Kasumi-1 (cell line): Measurements from ENCODE around the gene DAB1.

Experiments used
- DNase-seq, 2 experiments: peaks; one replicate each; lab custom pipeline; 2025; lab: John Stamatoyannopoulos, UW

Gene DAB1

GRCh38 chr1:57411262-57411661 lies 12.6 kb downstream of the DAB1 start:
- no peak for DNase-seq

DNA sequence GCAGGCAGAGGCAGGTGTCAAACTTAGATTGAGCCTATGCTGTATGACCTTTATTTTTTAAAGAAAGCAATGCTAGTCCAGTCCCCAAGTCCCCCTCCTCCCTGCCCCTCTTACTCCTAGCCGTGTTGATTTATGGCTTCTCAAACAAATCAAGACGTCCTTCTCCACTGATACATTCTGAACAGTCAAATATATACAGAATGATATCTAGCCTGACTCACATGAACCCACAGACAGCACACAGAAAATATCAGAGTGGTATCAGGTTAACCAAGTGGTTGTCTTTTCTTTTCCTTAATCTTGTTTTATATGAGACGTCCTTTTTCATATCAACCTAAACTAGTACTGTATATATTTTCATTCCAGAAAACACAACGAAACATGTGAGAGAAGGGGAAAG lies 13.4 kb downstream of the DAB1 start:
- no peak for DNase-seq

DNA sequence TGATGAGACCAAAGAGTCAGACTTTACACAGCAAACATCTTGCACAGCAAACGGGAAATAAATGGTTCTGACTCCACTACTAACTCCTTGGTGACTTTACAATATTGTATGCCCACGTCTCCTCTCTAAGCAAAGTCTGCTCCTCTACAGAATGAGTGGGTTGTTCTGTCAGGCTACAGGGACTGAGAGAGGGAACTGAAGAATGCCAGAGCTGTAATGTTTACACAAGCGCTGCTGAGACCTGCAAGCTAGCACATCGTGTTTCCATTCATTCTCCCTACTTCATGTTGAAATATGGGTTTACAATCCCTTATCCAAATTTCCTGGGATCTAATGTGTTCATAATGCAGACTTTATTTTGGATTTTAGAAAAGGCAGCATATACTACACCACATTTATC lies 15.9 kb downstream of the DAB1 start:
- no peak for DNase-seq

DNA sequence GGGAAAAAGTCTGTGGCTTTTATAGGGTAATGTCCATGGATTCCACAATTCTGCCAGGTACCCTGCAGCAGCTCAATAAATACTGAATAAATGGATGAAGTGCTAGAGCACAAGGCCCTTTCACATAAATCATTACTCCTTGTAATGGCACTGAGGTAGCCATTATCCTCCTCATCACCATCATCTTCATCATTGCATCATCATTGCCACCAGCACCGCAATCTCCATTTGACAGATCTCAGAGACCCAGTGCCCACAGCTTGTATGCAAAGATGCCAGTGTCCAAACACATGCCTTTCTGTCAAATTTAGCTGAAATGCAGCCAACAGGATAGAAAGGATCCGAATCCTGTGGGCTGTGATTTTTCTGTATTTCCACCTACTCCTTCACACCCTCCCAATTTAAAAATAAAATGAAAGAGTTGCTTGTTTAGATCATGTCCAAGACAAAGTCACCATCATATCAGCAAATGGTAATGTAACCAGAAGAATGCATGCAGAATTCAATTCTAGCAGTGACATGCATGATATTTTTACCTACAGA lies 17.4 kb downstream of the DAB1 start:
- no peak for DNase-seq

- no peak for DNase-seq
Observed at GRCh38 chr1:57404884-57405283, 19.0 kb downstream of the DAB1 start.

DNA sequence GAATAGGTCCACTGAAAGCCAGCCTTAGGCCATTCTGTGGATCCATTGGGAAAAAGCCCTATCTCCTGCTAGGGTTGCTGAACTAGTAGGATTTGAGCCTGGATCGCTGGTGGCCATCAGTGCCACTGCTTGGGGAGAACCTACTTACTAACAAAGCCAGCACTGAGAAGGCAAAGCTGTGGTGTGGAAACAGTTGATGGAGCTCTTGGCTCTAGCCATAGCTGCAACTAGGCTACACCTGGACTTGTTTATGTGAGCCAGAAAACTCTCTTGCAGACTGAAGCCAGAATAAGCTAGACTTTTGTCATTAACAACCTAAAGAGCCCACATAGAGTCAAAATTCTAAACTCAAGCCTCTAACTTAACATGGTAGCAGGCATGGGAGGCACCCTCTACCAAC lies 20.7 kb downstream of the DAB1 start:
- DNase-seq: no peak

- DNase-seq: no peak
Observed at GRCh38 chr1:57401671-57402070, 22.2 kb downstream of the DAB1 start.

GRCh38 chr1:57400048-57400447 lies 23.8 kb downstream of the DAB1 start:
- DNase-seq: no peak

DNA sequence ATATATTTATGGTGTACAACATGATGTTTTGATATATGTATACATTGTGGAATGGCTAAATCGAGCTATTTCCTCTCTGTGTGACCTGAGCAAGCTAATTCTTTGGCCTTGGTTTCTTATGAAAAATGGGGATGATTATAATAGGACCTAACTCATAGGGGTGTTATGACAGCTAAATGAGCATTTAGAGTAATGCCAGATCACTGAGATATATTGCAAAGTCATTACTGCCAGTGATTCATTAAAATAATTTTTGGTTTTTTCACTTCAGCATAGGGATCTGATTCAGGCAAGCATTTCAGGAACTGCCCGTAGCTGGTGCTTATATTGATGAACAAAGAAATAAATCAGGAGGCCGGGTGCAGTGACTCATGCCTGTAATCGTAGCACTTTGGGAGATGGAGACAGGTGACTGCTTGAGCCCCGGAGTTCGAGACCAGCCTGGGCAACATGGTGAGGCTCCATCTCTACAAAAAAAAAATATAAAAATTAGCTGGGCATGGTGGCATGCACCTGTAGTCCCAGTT lies 30.7 kb downstream of the DAB1 start:
- DNase-seq: no peak

GRCh38 chr1:57385336-57385735 lies 38.5 kb downstream of the DAB1 start:
- DNase-seq: no peak

- DNase-seq: no peak
Observed at GRCh38 chr1:57384901-57385300, 39.0 kb downstream of the DAB1 start.

DNA sequence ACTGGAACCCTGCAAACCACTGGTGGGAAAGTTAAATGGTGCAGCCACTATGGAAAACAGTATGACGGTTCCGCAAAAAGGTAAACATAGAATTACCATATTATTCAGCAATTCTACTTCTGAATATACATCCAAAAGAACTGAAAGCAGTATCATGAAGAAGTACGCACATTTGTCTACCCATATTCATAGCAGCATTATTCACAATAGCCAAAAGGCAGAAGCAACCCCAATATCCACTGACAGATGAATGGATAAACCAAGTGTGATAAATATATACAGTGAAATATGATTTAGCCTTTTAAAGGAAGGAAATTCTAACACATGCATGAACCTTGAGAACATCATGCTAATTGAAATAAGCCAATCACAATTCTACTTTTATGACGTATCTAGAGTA lies 39.6 kb downstream of the DAB1 start:
- DNase-seq: no peak

- no peak for DNase-seq
Observed at GRCh38 chr1:57381871-57382270, 42.0 kb downstream of the DAB1 start.

GRCh38 chr1:57381426-57381825 lies 42.4 kb downstream of the DAB1 start:
- DNase-seq: no peak

- no peak for DNase-seq
Observed at GRCh38 chr1:57380923-57381322, 42.9 kb downstream of the DAB1 start.

DNA sequence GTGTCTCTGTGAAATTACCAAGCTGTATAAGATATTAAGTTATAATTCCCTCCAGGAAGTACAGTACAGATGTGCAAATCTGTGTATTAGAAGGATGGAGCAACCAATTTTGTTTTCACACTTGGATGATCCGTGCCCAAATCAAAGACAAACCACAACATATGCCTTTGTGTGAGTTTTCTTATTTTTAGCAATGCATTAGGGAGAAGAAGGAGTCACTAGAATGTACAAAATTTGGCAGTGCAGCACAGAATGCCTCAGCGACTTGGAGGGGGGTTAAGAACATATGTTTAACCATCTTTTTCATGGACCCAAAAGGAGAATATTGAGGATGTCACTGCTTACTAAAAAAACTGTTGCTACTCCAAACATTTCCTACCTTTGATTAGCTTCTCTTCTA lies 45.3 kb downstream of the DAB1 start:
- DNase-seq: no peak

- DNase-seq: no peak
Observed at GRCh38 chr1:57377339-57378139, 46.3 kb downstream of the DAB1 start.

DNA sequence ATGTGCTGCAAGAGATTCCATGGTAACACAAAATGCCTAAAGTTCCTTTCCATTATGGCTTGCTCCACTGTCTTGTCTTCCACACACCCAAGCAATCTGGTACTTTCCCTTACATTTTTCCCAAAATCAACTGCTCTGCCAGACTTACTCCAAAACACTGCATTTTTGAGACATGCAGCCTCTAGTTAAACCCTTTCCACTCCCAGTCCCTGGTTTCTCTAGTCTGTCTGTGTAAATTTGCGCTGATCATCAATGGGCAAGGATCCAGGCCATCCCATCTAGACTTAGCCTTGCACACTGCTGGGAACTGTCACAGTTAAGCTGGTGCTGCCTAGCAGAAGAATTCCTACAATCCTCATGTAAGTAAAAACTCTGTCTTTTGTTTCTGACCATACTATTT lies 47.8 kb downstream of the DAB1 start:
- DNase-seq: no peak

- no peak for DNase-seq
Observed at GRCh38 chr1:57369889-57370288, 54.0 kb downstream of the DAB1 start.

GRCh38 chr1:57367945-57368344 lies 55.9 kb downstream of the DAB1 start:
- no peak for DNase-seq

GRCh38 chr1:57363643-57364042 lies 60.2 kb downstream of the DAB1 start:
- no peak for DNase-seq

DNA sequence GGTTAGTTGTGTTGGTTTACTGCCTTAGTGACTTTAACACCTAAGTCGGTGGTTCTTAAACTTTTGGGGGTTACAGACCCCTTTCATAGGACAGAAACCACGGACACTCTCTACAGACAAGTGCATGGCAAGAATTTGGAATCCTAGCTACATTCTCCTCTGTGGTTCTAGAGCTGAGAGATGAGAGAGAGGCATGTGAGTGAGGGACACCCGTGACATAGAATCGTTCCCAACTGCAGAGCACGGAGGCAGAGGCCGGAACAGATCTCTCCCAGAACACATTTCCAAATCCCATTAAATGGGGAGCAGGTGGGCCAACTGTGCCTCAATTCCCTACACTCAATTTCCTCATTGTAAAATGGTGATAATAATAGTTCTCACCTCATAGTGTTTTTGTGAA lies 60.7 kb downstream of the DAB1 start:
- DNase-seq: no peak

GRCh38 chr1:57362480-57362879 lies 61.4 kb downstream of the DAB1 start:
- no peak for DNase-seq

GRCh38 chr1:57361516-57361915 lies 62.3 kb downstream of the DAB1 start:
- no peak for DNase-seq
